ENCODE results near the gene TUT7. TPM values are rescaled to one million over a fixed set of nuclear protein-coding genes. Genes with fewer than 3 reads are reported as not detected.
"Not testable (repeated sequence)": the region's sequence is repeated elsewhere in the genome, so short reads cannot be mapped to it uniquely, and the experiment has no call there.

The TUT7 gene
- total RNA-seq, 2 donors from 2014 or later = 22.6 to 23.3 TPM

DNA sequence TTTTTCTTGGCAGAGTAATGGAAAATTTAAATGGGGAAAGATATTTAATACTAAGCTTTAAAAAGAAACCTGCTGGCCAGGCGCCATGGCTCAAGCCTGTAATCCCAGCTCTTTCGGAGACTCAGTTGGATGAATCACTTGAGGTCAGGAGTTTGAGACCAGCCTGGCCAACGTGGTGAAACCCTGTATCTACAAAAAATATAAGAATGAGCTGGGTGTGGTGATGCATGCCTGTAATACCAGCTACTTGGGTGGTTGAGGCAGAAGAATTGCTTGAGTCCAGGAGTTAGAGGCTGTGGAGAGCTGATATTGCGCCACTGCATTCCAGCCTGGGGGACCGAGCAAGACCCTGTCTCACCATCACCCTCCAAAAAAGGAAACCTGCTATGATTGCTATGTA is 32.8 kb downstream of the TUT7 start:
- intact Hi-C loops (cut with DNase I) = no loop called here
- DNase-seq (ENCODE audit: low spot score) = no peak

- intact Hi-C loops (cut with DNase I) = no loop called here
- DNase-seq (ENCODE audit: low spot score) = no peak
These were observed 36.0 kb downstream of the TUT7 start for GRCh38 chr9:86318187-86318586.

DNA sequence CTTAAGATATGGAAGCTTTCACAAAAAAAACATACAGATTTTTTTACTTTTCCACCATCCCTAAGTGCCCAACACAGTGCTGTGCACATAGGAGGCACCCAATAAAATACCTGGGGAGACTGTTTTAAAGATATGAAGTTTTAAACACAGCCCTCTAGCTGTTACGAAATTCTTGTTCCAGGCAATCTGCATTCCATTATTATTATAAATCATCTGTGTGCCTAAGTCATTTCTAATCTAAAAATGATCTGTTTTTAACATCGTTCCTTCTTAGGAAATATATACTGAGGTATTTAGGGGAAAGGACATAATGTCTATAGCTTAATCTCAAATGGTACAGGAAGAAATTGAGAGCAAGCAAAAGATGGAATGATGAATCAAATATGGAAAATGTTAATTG is 39.1 kb downstream of the TUT7 start:
- DNase-seq (ENCODE audit: low spot score) = no peak
- intact Hi-C loops (cut with DNase I) = no loop called here

DNA sequence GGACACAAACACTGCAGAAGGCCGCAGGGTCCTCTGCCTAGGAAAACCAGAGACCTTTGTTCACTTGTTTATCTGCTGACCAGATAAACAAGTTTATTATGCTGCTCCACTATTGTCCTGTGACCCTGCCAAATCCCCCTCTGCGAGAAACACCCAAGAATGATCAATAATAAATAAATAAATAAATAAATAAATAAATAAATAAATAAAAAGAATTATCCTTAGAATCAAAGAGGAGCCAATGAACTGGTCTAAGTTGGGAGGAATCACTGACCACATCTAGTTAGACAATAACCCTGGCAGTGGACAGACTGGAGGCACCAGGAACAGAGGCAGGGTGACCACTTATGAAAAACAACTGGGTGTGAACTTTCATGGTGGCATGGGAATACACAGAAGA is 41.3 kb downstream of the TUT7 start:
- intact Hi-C loops (cut with DNase I); DNase-seq (ENCODE audit: low spot score): not testable (repeated sequence)

GRCh38 chr9:86308687-86309086 is 45.5 kb downstream of the TUT7 start:
- DNase-seq (ENCODE audit: low spot score) = no peak
- intact Hi-C loops (cut with DNase I) = no loop called here

DNA sequence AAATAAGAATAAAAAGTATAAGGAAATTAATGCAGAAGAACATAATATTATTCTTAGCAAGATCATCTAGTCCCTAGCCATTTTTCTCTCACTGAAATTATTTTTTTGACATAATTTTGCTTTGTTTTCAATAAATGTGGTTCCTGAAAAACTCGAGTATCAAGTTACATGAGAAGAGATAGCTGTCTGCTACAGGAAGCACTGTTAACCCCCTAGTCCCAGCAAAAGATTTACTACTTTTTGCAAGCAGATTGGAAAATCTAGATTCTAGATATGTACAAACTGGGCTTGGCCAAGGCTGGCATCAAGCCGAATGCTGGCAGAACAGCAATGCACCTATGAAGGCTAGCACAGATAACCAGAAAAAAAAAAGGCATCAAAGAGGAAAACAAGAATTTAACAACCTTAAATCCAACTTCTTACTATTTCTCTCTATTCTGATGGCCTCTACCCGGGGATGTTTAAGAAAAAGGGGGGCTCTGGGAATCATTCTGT is 49.9 kb downstream of the TUT7 start:
- no peak for DNase-seq (ENCODE audit: low spot score)
- intact Hi-C loops (cut with DNase I) = no loop called here

DNA sequence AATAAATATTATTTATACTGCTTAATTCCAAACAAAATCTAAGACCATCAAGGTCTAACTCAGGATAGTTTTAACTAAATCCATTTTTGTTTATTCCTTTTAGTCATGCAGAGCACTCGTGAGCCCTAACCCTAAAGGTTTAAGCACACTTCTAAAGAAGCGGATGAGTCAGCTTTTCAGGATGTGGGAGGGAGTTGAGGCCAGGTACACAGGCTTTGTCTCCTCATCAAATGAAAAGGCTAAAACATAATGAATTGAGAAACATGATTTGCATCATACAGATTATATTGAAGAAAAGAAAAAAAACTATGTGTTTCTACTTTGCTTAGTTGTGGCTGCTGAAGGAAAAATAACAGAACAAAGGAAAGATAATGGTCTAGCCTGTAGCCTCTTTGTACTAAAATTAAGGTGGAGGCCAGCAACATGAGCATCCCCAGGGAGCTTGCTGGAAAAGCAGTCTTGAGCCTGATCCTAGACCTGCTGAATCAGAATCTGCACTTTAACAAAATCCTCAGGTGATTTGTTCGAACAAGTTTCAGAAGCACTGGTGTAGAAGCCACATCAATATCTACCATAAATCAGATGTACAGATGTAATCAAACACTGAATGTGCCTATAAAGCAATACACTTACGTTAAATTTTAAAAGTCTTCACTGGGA is 50.8 kb downstream of the TUT7 start:
- intact Hi-C loops (cut with DNase I) = no loop called here
- no peak for DNase-seq (ENCODE audit: low spot score)

DNA sequence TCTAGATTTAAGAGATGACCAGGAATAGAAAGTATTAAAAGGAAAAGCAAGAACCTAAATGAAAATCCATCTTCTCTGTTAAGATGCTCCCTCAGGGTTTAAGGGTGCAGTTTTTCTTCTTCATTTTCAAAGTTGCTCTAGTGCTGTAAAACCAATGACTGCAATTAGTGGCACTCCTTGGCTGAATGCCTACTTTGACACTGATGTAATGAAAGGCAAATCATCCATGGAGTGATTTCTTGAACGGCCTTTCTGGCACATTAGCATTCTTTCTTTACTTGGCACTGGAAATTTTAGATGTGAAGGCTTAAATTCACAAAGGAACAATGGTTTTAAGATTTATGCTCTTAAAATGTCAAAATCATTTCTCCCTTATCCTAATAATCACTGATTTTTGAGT is 52.5 kb downstream of the TUT7 start:
- intact Hi-C loops (cut with DNase I) = no loop called here
- DNase-seq (ENCODE audit: low spot score) = no peak

DNA sequence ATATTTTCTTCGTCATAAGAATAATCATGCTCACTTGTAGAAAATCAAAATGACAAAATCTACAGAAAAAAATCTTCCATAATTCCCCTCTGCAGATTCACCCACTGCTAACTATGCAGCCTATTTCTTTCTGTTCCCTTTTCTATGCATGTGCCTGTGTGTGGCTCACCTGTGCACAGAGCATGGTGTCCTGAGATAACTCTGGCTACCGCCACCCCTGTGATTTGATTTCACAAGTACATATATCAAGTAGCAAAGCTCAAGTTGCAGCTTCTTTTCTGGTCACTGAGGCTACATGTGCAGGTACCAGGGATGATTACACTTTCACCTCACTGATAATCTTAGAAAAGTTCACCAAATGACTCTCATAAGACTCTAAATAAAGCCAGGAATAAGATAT is 53.5 kb downstream of the TUT7 start:
- no peak for DNase-seq (ENCODE audit: low spot score)

GRCh38 chr9:86298873-86299272 is 55.3 kb downstream of the TUT7 start:
- intact Hi-C loops (cut with DNase I) = no loop called here
- DNase-seq (ENCODE audit: low spot score) = no peak

More for the DNA sequence above, 53.5 kb downstream of the TUT7 start:
- intact Hi-C loops (cut with DNase I) = no loop called here

- intact Hi-C loops (cut with DNase I); DNase-seq (ENCODE audit: low spot score): not testable (repeated sequence)
These were observed 63.9 kb downstream of the TUT7 start for GRCh38 chr9:86290341-86290740.

GRCh38 chr9:86288499-86289198 is 65.6 kb downstream of the TUT7 start:
- no peak for DNase-seq (ENCODE audit: low spot score)
- intact Hi-C loops (cut with DNase I) = no loop called here

DNA sequence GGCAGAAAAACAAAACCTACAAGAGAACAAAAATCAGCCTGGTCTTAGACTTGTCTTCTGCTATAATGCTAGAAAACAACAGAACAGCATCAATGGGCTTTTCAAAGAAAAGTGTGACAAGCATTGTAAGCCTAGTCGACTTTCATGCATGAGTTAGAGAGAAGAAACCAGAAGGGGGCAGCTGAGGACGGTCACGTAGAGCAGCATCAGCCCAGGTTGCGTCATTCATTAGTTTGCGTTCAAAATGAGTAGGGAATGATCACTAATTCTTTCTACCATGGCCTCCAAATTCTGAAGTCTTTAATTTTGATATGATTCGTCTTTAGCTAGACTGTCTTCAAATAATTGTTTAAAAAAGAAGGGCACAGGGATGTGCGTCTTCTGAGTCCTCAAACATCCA is 67.2 kb downstream of the TUT7 start:
- no peak for DNase-seq (ENCODE audit: low spot score)
- intact Hi-C loops (cut with DNase I) = no loop called here

- intact Hi-C loops (cut with DNase I) = no loop called here
- DNase-seq (ENCODE audit: low spot score) = no peak
These were observed 67.9 kb downstream of the TUT7 start for GRCh38 chr9:86286278-86286677.

GRCh38 chr9:86285261-86285660 is 68.9 kb downstream of the TUT7 start:
- intact Hi-C loops (cut with DNase I) = no loop called here
- DNase-seq (ENCODE audit: low spot score) = no peak

DNA sequence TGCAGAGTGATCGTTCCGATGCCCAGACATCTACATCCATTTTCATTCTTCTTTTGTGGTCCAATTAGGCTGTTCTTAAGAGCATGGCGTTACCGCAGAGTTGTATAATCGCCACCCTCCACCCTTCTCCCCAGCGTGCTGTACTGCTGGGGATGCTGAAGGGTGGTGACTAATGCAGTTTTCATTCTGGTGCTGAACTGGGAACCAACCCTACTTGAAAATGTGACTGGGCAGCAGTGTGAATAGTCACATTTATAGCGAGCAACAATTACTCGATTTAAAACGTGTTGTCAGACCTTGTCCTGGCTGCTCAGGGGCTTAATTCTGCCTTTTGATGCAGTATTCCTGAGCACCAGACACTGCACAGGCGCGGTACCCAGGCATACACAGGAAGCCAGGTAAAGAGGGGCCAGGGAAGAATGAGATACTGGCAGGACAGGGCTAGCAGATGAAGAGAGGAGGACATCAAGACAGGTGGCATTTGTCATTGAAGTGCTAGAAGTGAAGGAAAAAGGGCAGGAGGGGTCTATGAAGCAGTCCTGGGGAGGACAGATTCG is 71.2 kb downstream of the TUT7 start:
- intact Hi-C loops (cut with DNase I) = no loop called here
- no peak for DNase-seq (ENCODE audit: low spot score)

GRCh38 chr9:86282077-86282978 is 71.9 kb downstream of the TUT7 start, which contains the start of gene ISCA1:
Gene ISCA1, minus strand, starts transcription at chr9:86282538. Its CDS starts 80 bp downstream, at chr9:86282458.
- intact Hi-C loops (cut with DNase I) = no loop called here
- DNase-seq (ENCODE audit: low spot score) = peak; percentile 99

DNA sequence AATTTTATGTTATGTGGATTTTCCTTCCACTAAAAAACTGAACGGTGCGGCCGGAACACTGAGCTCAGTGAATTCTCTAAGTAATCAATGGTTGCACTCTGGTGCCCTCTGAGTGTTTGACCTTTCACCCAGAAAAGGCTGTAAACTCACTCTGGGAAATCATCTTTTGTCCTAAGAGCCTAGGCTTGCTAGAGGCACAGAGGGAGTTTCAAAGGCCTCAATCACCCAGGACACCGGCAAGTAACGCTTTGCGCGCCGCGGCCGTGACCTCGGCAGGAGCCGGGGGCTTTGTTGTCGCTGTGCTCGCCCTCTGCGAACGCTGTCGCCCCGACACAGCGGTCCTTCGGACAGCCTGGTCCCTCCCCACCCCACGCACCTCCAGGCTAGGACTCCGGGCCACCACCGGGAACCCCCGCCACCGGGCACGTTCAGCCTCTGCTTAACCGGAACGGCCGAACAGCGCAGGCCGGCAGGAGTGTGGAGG is 72.6 kb downstream of the TUT7 start:
- DNase-seq (ENCODE audit: low spot score) = no peak
- intact Hi-C loops (cut with DNase I) = no loop called here

DNA sequence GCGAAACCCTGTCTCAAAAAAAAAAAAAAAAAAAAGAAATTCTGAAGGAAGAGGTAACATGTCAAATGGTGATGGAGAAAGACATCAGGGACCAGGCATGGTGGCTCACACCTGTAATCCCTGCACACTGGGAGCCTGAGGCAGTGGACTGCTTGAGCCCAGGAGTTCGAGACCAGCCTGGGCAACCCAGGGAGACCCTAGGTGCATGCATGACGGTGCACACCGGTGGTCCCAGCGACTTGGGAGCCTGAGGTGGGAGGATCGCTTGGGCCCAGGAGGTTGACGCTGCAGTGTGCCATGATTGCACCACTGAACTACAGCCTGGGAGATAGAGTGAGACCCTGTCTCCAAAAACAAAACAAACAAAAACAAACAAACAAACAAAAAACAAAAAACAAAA is 73.6 kb downstream of the TUT7 start:
- DNase-seq (ENCODE audit: low spot score) = no peak
- intact Hi-C loops (cut with DNase I) = no loop called here

GRCh38 chr9:86279839-86280238 is 74.4 kb downstream of the TUT7 start:
- intact Hi-C loops (cut with DNase I) = no loop called here
- no peak for DNase-seq (ENCODE audit: low spot score)

Measured in posterior vena cava (tissue), 2 donors.